ENCODE measurements around the gene TRPC4.

Gene TRPC4

DNA sequence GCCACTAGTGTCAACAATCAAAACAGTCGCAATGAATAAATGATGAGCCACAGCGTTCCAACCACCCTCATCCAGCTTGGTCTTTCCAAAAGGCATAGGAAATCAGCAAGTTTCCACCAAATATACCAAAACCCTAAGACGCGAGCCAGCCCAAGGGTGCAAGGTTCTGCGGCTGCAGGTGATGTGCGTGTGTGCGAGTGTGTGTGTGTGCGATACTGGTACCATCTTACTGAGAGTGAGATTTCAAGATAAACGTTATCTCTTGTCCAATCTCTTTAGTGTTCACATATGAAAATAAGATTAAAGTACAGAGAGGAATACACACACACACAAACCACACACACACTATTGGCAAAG, 895 bp upstream of the TRPC4 start:
- TF ChIP-seq CTCF (IDR thresholded peaks at IDR 0.05; ENCODE audit: insufficient read depth, low read length, poor library complexity, severe bottlenecking), result no peak
- Histone ChIP-seq H3K27me3 (replicated peaks; ENCODE audit: control insufficient read depth, insufficient read depth, low read length) (no peaks in the 10 kb centered on the region), H3K36me3 (ENCODE audit: control insufficient read depth, insufficient read depth, low read length) (no peaks in the 10 kb centered on the region), H3K4me3 (replicated peaks; ENCODE audit: low read depth, low read length) (no peak overlapping the region)
- no peak for DNase-seq (ENCODE audit: extremely low read depth, insufficient read length)

- H3K4me3 ChIP-seq (replicated peaks; ENCODE audit: low read depth, low read length), result no peak overlapping the region
- no peaks in the 10 kb centered on the region for H3K36me3 ChIP-seq (ENCODE audit: control insufficient read depth, insufficient read depth, low read length)
- no peak for DNase-seq (ENCODE audit: extremely low read depth, insufficient read length)
- H3K27me3 ChIP-seq (replicated peaks; ENCODE audit: control insufficient read depth, insufficient read depth, low read length), result no peaks in the 10 kb centered on the region
- no peak for TF ChIP-seq CTCF (IDR thresholded peaks at IDR 0.05; ENCODE audit: insufficient read depth, low read length, poor library complexity, severe bottlenecking)
Measured at GRCh38 chr13:37869506-37869755, 141 bp downstream of the TRPC4 start.

GRCh38 chr13:37868691-37869505, 674 bp downstream of the TRPC4 start:
- no peaks in the 10 kb centered on the region for H3K36me3 ChIP-seq (ENCODE audit: control insufficient read depth, insufficient read depth, low read length)
- no peaks in the 10 kb centered on the region for H3K27me3 ChIP-seq (replicated peaks; ENCODE audit: control insufficient read depth, insufficient read depth, low read length)
- H3K4me3 ChIP-seq (replicated peaks; ENCODE audit: low read depth, low read length), result no peak overlapping the region
- no peak for DNase-seq (ENCODE audit: extremely low read depth, insufficient read length)
- no peak for TF ChIP-seq CTCF (IDR thresholded peaks at IDR 0.05; ENCODE audit: insufficient read depth, low read length, poor library complexity, severe bottlenecking)

DNA sequence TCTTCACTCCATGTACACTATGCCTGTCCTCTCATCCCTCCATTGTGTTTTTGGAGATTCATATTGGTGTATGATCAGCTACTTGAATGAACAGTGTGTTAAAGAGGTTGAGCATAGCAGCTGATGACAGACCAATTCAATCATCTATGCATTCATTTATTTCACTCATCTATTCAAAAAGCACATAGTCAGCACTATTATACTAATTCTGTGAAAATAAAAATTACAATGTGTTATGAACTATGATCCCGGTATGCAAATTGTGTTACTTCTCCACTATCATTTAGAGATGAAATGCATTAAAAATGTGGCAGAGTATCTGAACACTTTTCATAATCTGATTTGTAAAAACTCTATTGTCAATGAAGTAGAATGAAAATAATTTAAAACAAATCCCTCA, 5.9 kb downstream of the TRPC4 start:
- Histone ChIP-seq H3K27me3 (replicated peaks; ENCODE audit: control insufficient read depth, insufficient read depth, low read length) (no peaks in the 10 kb centered on the region), H3K36me3 (ENCODE audit: control insufficient read depth, insufficient read depth, low read length) (no peaks in the 10 kb centered on the region), H3K4me3 (replicated peaks; ENCODE audit: low read depth, low read length) (no peak overlapping the region)
- no peak for TF ChIP-seq CTCF (IDR thresholded peaks at IDR 0.05; ENCODE audit: insufficient read depth, low read length, poor library complexity, severe bottlenecking)
- no peak for DNase-seq (ENCODE audit: extremely low read depth, insufficient read length)

GRCh38 chr13:37835392-37835791, 34.2 kb downstream of the TRPC4 start:
- Histone ChIP-seq H3K27me3 (replicated peaks; ENCODE audit: control insufficient read depth, insufficient read depth, low read length) (no peaks in the 10 kb centered on the region), H3K36me3 (ENCODE audit: control insufficient read depth, insufficient read depth, low read length) (no peaks in the 10 kb centered on the region), H3K4me3 (replicated peaks; ENCODE audit: low read depth, low read length) (no peak overlapping the region)
- no peak for TF ChIP-seq CTCF (IDR thresholded peaks at IDR 0.05; ENCODE audit: insufficient read depth, low read length, poor library complexity, severe bottlenecking)
- DNase-seq (ENCODE audit: extremely low read depth, insufficient read length), result no peak

- no peaks in the 10 kb centered on the region for H3K36me3 ChIP-seq (ENCODE audit: control insufficient read depth, insufficient read depth, low read length)
- DNase-seq (ENCODE audit: extremely low read depth, insufficient read length), result no peak
- H3K27me3 ChIP-seq (replicated peaks; ENCODE audit: control insufficient read depth, insufficient read depth, low read length), result no peaks in the 10 kb centered on the region
- H3K4me3 ChIP-seq (replicated peaks; ENCODE audit: low read depth, low read length), result no peak overlapping the region
- no peak for TF ChIP-seq CTCF (IDR thresholded peaks at IDR 0.05; ENCODE audit: insufficient read depth, low read length, poor library complexity, severe bottlenecking)
Measured at GRCh38 chr13:37833411-37833810, 36.2 kb downstream of the TRPC4 start.
